Gastroesophageal sphincter (tissue), 3 donors: Measurements from ENCODE around the gene CTNNB1.

ENCODE experiments used
- POLR2A ChIP-seq, 2 donors: fragments of 450-650 bp; IDR thresholded peaks; one replicate each; pipeline ENCODE4 v1.6.1; 2017; ENCODE audit warnings: antibody characterized with exemption in 2 of 2, mild to moderate bottlenecking in 2 of 2, moderate library complexity in 1 of 2
- POLR2AphosphoS5 ChIP-seq: sonication (generic); formaldehyde crosslinking; IDR thresholded peaks from one replicate; pipeline ENCODE4 v1.6.1; 2017; ENCODE audit warnings: antibody characterized with exemption
- TF ChIP-seq, protein P1 (sequence below), 4 experiments: fragments of 200-600 bp in 2 of 4; fragments of 450-650 bp in 2 of 4; sonication (generic) in 1 of 4; IDR thresholded peaks; one replicate each; pipeline ENCODE4 v1.5.1; 2017 to 2019; ENCODE audit warnings: antibody characterized with exemption in 4 of 4, mild to moderate bottlenecking in 2 of 4, moderate library complexity in 2 of 4

DNA sequence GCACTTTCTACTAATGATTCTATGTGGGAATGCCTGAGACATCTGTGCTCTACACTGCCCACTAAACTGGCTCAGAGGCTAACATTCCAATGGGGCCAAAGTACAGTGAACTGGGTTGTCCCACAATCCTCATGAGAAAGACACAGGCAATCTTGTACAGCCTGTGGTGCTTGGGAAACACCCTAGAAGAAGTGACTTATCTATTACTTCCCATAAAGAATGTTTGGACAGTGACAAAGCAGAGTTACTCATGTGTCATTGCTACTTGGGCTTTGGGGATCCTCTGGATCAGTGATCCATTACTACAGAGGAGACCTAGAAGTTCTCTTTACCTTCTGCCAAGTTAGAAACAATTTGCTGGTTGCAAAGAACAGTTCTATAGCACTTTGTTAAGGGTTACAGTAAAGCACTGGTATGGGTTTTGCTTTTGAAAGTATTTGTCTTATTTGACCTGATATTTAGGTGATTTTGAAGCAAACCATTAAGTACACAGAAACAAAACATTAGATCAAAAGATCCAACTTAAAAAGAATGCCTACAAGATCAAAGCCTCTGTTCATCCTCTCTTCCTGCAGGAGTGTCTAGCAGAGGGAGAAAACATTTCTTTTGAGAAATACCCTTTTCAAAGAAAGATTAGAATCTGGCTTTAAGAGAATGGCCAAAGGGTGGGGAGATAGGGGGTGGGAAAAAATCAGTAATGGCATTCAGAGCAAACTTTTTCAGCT lies 75.8 kb downstream of the CTNNB1 start:
- TF ChIP-seq, protein P1, sequence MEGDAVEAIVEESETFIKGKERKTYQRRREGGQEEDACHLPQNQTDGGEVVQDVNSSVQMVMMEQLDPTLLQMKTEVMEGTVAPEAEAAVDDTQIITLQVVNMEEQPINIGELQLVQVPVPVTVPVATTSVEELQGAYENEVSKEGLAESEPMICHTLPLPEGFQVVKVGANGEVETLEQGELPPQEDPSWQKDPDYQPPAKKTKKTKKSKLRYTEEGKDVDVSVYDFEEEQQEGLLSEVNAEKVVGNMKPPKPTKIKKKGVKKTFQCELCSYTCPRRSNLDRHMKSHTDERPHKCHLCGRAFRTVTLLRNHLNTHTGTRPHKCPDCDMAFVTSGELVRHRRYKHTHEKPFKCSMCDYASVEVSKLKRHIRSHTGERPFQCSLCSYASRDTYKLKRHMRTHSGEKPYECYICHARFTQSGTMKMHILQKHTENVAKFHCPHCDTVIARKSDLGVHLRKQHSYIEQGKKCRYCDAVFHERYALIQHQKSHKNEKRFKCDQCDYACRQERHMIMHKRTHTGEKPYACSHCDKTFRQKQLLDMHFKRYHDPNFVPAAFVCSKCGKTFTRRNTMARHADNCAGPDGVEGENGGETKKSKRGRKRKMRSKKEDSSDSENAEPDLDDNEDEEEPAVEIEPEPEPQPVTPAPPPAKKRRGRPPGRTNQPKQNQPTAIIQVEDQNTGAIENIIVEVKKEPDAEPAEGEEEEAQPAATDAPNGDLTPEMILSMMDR (IDR thresholded peaks at IDR 0.05) = no peak
- no peak for TF ChIP-seq POLR2A (IDR thresholded peaks at IDR 0.05)
- TF ChIP-seq POLR2AphosphoS5 = no peak
